ENCODE measurements around the gene FSTL4. TPM values are rescaled to one million over a fixed set of nuclear protein-coding genes. Genes with fewer than 3 reads are reported as not detected.

Gene FSTL4
- total RNA-seq, 1 donor from 2014 or later: 11.3 TPM

DNA sequence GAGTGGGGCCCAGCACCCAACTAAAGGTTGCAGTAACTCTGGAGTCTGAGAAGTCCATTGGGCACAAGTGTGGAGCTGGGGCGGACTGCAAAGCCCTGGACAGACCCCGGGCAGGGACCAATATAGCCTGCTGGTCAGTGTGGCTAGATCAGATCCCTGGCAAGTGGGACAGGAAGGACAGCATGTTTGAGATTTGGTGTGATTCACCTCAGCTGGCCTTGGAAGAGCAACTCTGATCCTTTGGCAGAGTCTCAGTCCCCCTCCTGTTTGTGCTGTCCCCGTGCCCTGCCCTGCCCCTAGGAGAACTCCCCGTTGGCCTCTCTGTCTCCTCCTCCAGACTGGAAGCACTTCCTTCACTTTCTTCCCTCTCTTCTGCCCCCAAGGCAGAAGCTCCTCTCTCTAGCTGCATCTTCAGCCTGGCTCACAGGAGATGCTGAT lies 255.3 kb downstream of the FSTL4 start:
- TF ChIP-seq, protein P1, sequence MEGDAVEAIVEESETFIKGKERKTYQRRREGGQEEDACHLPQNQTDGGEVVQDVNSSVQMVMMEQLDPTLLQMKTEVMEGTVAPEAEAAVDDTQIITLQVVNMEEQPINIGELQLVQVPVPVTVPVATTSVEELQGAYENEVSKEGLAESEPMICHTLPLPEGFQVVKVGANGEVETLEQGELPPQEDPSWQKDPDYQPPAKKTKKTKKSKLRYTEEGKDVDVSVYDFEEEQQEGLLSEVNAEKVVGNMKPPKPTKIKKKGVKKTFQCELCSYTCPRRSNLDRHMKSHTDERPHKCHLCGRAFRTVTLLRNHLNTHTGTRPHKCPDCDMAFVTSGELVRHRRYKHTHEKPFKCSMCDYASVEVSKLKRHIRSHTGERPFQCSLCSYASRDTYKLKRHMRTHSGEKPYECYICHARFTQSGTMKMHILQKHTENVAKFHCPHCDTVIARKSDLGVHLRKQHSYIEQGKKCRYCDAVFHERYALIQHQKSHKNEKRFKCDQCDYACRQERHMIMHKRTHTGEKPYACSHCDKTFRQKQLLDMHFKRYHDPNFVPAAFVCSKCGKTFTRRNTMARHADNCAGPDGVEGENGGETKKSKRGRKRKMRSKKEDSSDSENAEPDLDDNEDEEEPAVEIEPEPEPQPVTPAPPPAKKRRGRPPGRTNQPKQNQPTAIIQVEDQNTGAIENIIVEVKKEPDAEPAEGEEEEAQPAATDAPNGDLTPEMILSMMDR (conservative IDR thresholded peaks at IDR 0.05): no peak
- Mint-ChIP-seq H3K27me3 (no peaks in the 10 kb centered on the region), H3K36me3 (no peaks in the 10 kb centered on the region), H3K4me1 (ENCODE audit: unreplicated experiment) (peaks cover 40% of the 10 kb centered on the region), H3K9me3 (no peaks in the 10 kb centered on the region), H3K27ac (no peak overlapping the region), H3K4me3 (no peak overlapping the region)
- no peak for DNase-seq (ENCODE audit: extremely low spot score, unreplicated experiment)

DNA sequence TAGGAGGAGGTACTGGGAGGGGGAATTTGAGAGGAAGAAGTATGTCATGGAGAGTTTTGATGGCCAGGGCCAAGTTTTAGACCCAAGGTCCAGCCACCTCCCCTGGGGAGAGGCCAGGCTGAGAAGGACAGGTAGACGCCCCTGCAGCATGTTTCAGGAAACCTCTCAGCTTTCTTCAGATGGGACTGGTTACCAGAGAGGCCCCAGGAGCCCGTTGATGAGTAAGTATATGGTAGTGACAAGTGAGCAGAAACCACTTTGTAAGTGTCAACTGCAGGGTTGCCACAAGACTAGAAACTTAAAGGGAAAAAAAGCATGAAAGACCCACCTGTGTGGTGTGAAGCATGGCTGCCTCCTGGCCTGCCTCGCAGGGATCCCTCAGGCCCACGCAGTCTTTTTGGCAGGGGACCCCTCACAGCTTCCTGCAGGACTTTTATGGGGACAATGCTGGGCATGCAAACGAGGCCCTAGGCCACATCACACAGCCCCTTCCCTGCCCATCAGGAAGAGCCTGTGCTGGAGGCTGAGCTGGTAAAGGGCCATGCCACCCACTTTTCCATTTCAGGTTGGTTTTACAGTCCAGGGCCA lies 255.9 kb downstream of the FSTL4 start:
- TF ChIP-seq, protein P1 (conservative IDR thresholded peaks at IDR 0.05): no peak
- H3K4me3 Mint-ChIP-seq: no peak overlapping the region
- no peaks in the 10 kb centered on the region for H3K9me3 Mint-ChIP-seq
- no peaks in the 10 kb centered on the region for H3K36me3 Mint-ChIP-seq
- H3K4me1 Mint-ChIP-seq (ENCODE audit: unreplicated experiment): peaks cover 39% of the 10 kb centered on the region
- H3K27me3 Mint-ChIP-seq: no peaks in the 10 kb centered on the region
- H3K27ac Mint-ChIP-seq: no peak overlapping the region
- DNase-seq (ENCODE audit: extremely low spot score, unreplicated experiment): peak; percentile 40

GRCh38 chr5:133354323-133355185 lies 257.8 kb downstream of the FSTL4 start:
- Mint-ChIP-seq H3K4me1 (ENCODE audit: unreplicated experiment) (peaks cover 23% of the 10 kb centered on the region), H3K36me3 (no peaks in the 10 kb centered on the region), H3K9me3 (no peaks in the 10 kb centered on the region), H3K27me3 (no peaks in the 10 kb centered on the region), H3K27ac (no peak overlapping the region), H3K4me3 (no peak overlapping the region)
- TF ChIP-seq, protein P1 (conservative IDR thresholded peaks at IDR 0.05): no peak
- DNase-seq (ENCODE audit: extremely low spot score, unreplicated experiment): peak; percentile 43

GRCh38 chr5:133353741-133354140 lies 258.6 kb downstream of the FSTL4 start:
- H3K27me3 Mint-ChIP-seq: no peaks in the 10 kb centered on the region
- peak overlapping the region; percentile 8 for H3K27ac Mint-ChIP-seq
- no peaks in the 10 kb centered on the region for H3K36me3 Mint-ChIP-seq
- H3K9me3 Mint-ChIP-seq: no peaks in the 10 kb centered on the region
- DNase-seq (ENCODE audit: extremely low spot score, unreplicated experiment): no peak
- H3K4me3 Mint-ChIP-seq: no peak overlapping the region
- TF ChIP-seq, protein P1 (conservative IDR thresholded peaks at IDR 0.05): peak; percentile 33
- peaks cover 16% of the 10 kb centered on the region for H3K4me1 Mint-ChIP-seq (ENCODE audit: unreplicated experiment)

GRCh38 chr5:133348406-133348805 lies 263.9 kb downstream of the FSTL4 start:
- peaks cover 4% of the 10 kb centered on the region for H3K27me3 Mint-ChIP-seq
- peaks cover 4% of the 10 kb centered on the region for H3K4me1 Mint-ChIP-seq (ENCODE audit: unreplicated experiment)
- H3K9me3 Mint-ChIP-seq: no peaks in the 10 kb centered on the region
- H3K4me3 Mint-ChIP-seq: no peak overlapping the region
- H3K27ac Mint-ChIP-seq: no peak overlapping the region
- TF ChIP-seq, protein P1 (conservative IDR thresholded peaks at IDR 0.05): no peak
- H3K36me3 Mint-ChIP-seq: no peaks in the 10 kb centered on the region
- no peak for DNase-seq (ENCODE audit: extremely low spot score, unreplicated experiment)

Data from type B pancreatic cell (in vitro differentiated cells).